GM19463 (cell line): ENCODE measurements around the gene CLASP1.
"Not testable (repeated sequence)": the region's sequence is repeated elsewhere in the genome, so short reads cannot be mapped to it uniquely, and the experiment has no call there.

Source experiments
- ATAC-seq: cut with Tn5 transposase; IDR thresholded peaks from one replicate; pipeline ENCODE4 v1.9.1; 2021; ENCODE audit warnings: mild to moderate bottlenecking, moderate library complexity; ENCODE audit not compliant: unreplicated experiment

CLASP1 gene

GRCh38 chr2:121587131-121587530 is 62.1 kb downstream of the CLASP1 start:
- no peak for ATAC-seq

- ATAC-seq = no peak
Measured at GRCh38 chr2:121584741-121585140, 64.5 kb downstream of the CLASP1 start.

GRCh38 chr2:121583555-121583954 is 65.7 kb downstream of the CLASP1 start:
- ATAC-seq = no peak

GRCh38 chr2:121582272-121582671 is 67.0 kb downstream of the CLASP1 start:
- no peak for ATAC-seq

- no peak for ATAC-seq
Measured at GRCh38 chr2:121579309-121579708, 70.0 kb downstream of the CLASP1 start.

GRCh38 chr2:121577381-121577780 is 71.9 kb downstream of the CLASP1 start:
- ATAC-seq = no peak

- ATAC-seq = no peak
Measured at GRCh38 chr2:121576263-121576662, 73.0 kb downstream of the CLASP1 start.

GRCh38 chr2:121575800-121576199 is 73.5 kb downstream of the CLASP1 start:
- ATAC-seq = no peak

- ATAC-seq = no peak
Measured at GRCh38 chr2:121570667-121571055, 78.6 kb downstream of the CLASP1 start.

- ATAC-seq = no peak
Measured at GRCh38 chr2:121570036-121570666, 79.1 kb downstream of the CLASP1 start.

GRCh38 chr2:121567957-121568409 is 81.3 kb downstream of the CLASP1 start:
- ATAC-seq = no peak

GRCh38 chr2:121567452-121567851 is 81.8 kb downstream of the CLASP1 start:
- ATAC-seq = no peak

- no peak for ATAC-seq
Measured at GRCh38 chr2:121565389-121566250, 83.6 kb downstream of the CLASP1 start.

GRCh38 chr2:121564905-121565304 is 84.4 kb downstream of the CLASP1 start:
- ATAC-seq = no peak

GRCh38 chr2:121563754-121564153 is 85.5 kb downstream of the CLASP1 start:
- not testable (repeated sequence) for ATAC-seq

GRCh38 chr2:121562269-121563176 is 86.7 kb downstream of the CLASP1 start:
- ATAC-seq = peak; percentile 84

GRCh38 chr2:121561617-121562268 is 87.5 kb downstream of the CLASP1 start:
- ATAC-seq = no peak

- ATAC-seq = peak; percentile 37
Measured at GRCh38 chr2:121558329-121558728, 90.9 kb downstream of the CLASP1 start.

GRCh38 chr2:121555008-121555407 is 94.3 kb downstream of the CLASP1 start:
- no peak for ATAC-seq

- peak; percentile 61 for ATAC-seq
Measured at GRCh38 chr2:121552477-121553180, 96.6 kb downstream of the CLASP1 start.
